NCI-H1436 (cell line): Measurements from ENCODE around the gene PCDHA5.
A peak's percentile ranks its signal among the peaks of the same experiment; 100 is the strongest.
"Not testable (repeated sequence)": the region's sequence is repeated elsewhere in the genome, so short reads cannot be mapped to it uniquely, and the experiment has no call there.

Experiments used
- DNase-seq: peaks from one replicate; lab custom pipeline; 2025; lab: John Stamatoyannopoulos, UW

Gene PCDHA5

DNA sequence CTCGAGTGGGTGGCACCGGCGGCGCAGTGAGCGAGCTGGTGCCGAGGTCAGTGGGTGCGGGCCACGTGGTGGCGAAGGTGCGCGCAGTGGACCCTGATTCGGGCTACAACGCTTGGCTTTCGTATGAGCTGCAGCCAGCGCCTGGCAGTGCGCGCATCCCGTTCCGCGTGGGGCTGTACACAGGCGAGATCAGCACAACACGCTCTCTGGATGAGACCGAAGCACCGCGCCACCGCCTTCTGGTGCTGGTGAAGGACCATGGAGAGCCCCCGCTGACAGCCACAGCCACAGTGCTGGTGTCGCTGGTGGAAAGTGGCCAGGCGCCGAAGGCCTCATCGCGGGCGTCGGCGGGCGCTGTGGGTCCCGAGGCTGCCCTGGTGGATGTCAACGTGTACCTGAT, 2.1 kb downstream of the PCDHA5 start:
- DNase-seq: no peak

DNA sequence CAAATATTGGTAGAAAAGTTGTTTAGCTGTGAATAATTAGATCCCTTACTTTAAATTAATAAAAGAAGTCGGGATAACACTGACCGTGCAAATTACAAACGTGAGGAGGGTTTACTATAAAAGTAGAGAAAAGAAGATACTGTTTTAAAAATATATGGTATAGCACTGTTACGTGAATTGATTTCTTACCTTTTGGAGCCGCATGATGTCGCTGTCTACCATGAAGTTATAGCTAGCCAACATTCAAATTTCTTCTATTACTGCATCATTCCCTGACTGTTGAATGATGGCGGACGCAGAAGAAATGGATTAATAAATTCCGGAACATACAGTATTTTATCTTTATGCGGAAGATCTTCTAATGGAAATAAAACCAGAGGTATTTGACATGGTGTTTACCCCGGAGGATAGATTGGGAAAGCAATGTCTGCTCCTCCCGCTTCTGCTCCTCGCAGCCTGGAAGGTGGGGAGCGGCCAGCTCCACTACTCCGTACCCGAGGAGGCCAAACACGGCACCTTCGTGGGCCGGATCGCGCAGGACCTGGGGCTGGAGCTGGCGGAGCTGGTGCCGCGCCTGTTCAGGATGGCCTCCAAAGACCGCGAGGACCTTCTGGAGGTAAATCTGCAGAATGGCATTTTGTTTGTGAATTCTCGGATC, 6.4 kb downstream of the PCDHA5 start, which contains the start of gene PCDHA6:
PCDHA6 (plus strand) TSS at position 257 of the 658 bp plus-strand sequence; CDS start at position 389, 132 bp downstream.
- no peak for DNase-seq

DNA sequence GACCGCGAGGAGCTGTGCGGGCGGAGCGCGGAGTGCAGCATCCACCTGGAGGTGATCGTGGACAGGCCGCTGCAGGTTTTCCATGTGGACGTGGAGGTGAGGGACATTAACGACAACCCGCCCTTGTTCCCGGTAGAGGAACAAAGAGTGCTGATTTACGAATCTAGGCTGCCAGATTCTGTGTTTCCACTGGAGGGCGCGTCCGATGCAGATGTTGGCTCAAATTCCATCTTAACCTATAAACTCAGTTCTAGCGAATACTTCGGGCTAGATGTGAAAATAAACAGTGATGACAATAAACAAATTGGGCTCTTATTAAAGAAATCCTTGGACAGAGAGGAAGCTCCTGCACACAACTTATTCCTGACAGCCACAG, 6.9 kb downstream of the PCDHA5 start:
- DNase-seq: no peak

DNA sequence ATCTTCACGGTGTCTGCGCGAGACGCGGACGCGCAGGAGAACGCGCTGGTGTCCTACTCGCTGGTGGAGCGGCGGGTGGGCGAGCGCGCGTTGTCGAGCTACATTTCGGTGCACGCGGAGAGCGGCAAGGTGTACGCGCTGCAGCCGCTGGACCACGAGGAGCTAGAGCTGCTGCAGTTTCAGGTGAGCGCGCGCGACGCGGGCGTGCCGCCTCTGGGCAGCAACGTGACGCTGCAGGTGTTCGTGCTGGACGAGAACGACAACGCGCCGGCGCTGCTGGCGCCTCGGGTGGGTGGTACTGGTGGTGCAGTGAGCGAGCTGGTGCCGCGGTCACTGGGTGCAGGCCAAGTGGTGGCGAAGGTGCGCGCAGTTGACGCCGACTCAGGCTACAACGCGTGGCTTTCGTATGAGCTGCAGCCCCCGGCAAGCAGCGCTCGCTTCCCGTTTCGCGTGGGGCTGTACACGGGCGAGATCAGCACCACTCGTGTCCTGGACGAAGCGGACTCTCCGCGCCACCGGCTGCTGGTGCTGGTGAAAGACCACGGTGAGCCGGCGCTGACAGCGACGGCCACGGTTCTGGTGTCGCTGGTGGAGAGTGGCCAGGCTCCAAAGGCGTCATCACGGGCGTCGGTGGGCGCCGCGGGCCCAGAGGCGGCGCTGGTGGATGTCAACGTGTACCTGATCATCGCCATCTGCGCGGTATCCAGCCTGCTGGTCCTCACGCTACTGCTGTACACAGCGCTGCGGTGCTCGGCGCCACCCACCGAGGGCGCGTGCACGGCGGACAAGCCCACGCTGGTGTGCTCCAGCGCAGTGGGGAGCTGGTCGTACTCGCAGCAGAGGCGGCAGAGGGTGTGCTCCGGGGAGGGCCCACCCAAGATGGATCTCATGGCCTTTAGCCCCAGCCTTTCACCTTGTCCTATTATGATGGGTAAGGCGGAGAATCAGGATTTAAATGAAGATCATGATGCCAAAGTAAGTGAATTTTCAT, 8.4 kb downstream of the PCDHA5 start:
- not testable (repeated sequence) for DNase-seq

DNA sequence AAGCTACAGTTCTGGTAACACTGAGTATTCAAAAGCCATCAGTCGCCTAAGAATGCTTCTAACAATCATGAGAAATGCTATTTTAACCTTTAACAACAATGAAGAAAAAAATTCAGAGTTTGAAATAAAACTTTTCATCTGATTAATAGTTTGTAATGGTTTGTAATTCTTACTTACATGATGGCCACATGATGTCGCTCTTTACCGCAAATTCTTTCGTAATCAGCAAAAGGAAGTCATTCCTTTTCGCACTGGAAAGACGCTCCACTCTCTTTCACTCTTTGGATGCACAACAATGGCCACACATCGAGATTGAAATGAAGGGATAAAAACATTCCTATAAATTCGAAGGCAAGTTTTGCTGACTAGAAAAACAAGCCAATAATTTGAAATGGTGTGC, 12.6 kb downstream of the PCDHA5 start, which contains the start of gene PCDHA7:
PCDHA7 (plus strand) TSS at position 277 of the 400 bp plus-strand sequence; CDS start at position 392, 115 bp downstream.
- DNase-seq: no peak

DNA sequence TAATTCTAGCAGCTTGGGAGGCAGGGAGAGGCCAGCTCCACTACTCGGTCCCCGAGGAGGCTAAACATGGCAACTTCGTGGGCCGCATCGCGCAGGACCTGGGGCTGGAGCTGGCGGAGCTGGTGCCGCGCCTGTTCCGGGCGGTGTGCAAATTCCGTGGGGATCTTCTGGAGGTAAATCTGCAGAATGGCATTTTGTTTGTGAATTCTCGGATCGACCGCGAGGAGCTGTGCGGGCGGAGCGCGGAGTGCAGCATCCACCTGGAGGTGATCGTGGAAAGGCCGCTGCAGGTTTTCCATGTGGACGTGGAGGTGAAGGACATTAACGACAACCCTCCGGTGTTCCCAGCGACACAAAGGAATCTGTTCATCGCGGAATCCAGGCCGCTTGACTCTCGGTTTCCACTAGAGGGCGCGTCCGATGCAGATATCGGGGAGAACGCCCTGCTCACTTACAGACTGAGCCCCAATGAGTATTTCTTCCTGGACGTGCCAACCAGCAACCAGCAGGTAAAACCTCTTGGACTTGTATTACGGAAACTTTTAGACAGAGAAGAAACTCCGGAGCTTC, 13.1 kb downstream of the PCDHA5 start:
- DNase-seq: not testable (repeated sequence)

DNA sequence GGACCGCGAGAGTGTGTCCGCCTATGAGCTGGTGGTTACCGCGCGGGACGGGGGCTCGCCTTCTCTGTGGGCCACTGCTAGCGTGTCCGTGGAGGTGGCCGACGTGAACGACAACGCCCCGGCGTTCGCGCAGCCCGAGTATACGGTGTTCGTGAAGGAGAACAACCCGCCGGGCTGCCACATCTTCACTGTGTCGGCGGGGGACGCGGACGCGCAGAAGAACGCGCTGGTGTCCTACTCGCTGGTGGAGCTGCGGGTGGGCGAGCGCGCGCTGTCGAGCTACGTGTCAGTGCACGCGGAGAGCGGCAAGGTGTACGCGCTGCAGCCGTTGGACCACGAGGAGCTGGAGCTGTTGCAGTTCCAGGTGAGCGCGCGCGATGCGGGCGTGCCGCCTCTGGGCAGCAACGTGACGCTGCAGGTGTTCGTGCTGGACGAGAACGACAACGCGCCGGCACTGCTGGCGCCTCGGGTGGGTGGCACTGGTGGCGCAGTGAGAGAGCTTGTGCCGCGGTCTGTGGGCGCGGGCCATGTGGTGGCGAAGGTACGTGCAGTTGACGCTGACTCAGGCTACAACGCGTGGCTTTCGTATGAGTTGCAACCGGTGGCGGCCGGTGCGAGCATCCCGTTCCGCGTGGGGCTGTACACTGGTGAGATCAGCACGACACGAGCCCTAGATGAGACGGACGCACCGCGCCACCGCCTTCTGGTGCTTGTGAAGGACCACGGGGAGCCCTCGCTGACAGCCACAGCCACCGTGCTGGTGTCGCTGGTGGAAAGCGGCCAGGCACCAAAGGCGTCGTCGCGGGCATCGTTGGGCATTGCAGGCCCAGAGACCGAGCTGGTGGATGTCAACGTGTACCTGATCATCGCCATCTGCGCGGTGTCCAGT, 14.5 kb downstream of the PCDHA5 start:
- DNase-seq: no peak

DNA sequence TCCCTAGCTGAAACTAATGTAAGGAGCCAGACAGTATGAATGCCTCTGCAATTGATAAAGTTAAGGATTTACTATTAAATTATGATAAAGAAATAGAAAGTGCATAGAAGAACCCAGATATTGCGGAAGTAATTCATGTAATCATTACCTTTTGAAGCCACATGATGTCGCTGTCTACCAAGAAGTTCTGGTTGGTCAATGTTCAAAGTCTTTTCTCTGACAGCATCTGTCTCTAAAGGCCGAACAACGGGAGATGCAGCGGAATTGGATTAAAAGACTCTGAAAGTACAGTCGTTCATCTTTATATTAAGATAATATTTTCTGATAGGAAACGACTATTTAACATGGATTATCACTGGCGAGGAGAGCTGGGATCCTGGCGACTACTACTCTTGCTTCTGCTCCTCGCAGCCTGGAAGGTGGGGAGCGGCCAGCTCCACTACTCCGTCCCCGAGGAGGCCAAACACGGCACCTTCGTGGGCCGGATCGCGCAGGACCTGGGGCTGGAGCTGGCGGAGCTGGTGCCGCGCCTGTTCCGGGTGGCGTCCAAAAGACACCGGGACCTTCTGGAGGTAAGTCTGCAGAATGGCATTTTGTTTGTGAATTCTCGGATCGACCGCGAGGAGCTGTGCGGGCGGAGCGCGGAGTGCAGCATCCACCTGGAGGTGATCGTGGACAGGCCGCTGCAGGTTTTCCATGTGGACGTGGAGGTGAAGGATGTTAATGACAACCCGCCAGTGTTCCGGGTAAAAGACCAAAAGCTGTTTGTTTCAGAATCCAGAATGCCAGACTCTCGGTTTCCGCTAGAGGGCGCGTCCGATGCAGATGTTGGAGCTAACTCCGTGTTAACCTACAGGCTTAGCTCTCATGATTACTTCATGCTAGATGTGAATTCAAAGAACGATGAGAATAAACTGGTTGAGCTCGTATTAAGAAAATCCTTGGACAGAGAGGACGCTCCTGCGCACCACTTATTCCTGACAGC, 19.9 kb downstream of the PCDHA5 start, which contains the start of gene PCDHA8:
PCDHA8 (plus strand) TSS at position 210 of the 985 bp plus-strand sequence; CDS start at position 345, 135 bp downstream.
- DNase-seq: no peak

DNA sequence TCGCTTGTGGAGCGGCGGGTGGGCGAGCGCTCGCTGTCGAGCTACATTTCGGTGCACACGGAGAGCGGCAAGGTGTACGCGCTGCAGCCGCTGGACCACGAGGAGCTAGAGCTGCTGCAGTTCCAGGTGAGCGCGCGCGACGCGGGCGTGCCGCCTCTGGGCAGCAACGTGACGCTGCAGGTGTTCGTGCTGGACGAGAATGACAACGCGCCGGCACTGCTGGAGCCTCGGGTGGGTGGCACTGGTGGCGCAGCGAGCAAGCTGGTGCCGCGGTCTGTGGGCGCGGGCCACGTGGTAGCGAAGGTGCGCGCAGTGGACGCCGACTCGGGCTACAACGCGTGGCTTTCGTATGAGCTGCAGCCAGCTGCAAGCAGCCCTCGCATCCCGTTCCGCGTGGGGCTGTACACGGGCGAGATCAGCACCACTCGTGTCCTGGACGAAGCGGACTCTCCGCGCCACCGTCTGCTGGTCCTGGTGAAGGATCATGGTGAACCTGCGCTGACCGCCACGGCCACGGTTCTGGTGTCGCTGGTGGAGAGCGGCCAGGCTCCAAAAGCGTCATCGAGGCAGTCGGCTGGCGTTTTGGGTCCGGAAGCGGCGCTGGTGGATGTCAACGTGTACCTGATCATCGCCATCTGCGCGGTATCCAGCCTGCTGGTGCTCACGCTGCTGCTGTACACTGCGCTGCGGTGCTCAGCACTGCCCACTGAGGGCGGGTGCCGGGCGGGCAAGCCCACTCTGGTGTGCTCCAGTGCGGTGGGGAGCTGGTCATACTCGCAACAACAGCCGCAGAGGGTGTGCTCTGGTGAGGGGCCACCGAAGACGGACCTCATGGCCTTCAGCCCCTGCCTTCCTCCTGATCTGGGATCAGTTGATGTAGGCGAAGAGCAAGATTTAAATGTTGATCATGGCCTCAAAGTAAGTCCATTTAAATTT, 21.7 kb downstream of the PCDHA5 start:
- DNase-seq: no peak

DNA sequence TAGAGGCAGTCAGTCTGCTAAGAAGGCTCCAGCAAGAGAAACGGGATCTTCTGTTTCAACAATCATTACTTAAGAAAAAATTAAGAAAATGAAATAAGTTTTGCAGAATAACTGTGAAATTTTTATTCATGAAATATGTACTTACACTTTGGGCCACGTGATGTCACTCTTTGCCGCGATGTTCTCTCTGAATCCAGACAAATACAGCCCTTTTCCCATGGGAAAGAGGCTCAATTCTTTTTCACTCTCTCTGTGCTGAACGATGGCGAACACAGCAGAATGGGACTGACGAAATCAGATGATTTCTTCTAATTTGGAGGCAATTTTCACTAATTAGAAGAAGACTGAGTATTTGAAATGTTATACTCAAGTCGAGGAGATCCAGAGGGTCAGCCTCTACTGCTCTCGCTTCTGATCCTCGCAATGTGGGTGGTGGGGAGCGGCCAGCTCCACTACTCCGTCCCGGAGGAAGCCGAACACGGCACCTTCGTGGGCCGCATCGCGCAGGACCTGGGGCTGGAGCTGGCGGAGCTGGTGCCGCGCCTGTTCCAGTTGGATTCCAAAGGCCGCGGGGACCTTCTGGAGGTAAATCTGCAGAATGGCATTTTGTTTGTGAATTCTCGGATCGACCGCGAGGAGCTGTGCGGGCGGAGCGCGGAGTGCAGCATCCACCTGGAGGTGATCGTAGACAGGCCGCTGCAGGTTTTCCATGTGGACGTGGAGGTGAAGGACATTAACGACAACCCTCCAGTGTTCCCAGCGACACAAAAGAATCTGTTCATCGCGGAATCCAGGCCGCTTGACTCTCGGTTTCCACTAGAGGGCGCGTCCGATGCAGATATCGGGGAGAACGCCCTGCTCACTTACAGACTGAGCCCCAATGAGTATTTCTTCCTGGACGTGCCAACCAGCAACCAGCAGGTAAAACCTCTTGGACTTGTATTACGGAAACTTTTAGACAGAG, 27.0 kb downstream of the PCDHA5 start, which contains the start of gene PCDHA9:
PCDHA9 (plus strand) TSS at position 244 of the 964 bp plus-strand sequence; CDS start at position 358, 114 bp downstream.
- DNase-seq: peak; percentile 67

DNA sequence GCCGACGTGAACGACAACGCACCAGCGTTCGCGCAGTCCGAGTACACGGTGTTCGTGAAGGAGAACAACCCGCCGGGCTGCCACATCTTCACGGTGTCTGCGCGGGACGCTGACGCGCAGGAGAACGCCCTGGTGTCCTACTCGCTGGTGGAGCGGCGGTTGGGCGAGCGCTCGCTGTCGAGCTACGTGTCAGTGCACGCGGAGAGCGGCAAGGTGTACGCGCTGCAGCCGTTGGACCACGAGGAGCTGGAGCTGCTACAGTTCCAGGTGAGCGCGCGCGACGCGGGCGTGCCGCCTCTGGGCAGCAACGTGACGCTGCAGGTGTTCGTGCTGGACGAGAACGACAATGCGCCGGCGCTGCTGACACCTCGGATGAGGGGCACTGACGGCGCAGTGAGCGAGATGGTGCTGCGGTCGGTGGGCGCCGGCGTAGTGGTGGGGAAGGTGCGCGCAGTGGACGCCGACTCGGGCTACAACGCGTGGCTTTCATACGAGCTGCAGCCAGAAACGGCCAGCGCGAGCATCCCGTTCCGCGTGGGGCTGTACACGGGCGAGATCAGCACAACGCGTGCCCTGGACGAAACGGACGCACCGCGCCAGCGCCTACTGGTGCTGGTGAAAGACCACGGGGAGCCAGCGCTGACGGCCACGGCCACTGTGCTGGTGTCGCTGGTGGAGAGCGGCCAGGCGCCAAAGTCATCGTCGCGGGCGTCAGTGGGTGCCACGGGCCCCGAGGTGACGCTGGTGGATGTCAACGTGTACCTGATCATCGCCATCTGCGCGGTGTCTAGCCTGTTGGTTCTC, 28.6 kb downstream of the PCDHA5 start:
- DNase-seq: not testable (repeated sequence)

DNA sequence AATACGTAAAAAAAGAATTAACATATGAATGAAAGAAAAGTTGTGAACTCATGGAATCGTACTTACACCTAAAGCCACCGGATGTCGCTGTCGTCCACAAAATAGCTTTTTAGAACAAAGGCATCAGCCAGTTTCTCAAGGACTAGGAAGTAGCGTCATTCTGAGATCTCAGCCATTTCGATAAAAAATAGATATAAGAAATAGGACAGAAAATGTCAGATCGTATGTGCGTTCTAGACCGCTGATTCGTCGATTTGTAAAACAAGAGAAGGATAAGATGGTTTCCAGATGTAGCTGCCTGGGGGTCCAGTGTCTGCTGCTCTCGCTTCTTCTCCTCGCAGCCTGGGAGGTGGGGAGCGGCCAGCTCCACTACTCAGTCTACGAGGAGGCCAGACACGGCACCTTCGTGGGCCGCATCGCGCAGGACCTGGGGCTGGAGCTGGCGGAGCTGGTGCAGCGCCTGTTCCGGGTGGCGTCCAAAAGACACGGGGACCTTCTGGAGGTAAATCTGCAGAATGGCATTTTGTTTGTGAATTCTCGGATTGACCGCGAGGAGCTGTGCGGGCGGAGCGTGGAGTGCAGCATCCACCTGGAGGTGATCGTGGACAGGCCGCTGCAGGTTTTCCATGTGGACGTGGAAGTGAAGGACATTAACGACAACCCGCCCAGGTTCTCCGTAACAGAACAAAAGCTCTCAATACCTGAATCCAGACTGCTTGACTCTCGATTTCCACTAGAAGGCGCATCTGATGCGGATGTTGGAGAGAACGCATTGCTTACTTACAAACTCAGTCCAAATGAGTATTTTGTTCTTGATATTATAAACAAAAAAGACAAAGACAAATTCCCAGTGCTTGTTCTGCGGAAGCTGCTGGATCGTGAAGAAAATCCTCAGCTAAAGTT, 34.6 kb downstream of the PCDHA5 start, which contains the start of gene PCDHA10:
PCDHA10 (plus strand) TSS at position 126 of the 903 bp plus-strand sequence; CDS start at position 278, 152 bp downstream.
- no peak for DNase-seq

DNA sequence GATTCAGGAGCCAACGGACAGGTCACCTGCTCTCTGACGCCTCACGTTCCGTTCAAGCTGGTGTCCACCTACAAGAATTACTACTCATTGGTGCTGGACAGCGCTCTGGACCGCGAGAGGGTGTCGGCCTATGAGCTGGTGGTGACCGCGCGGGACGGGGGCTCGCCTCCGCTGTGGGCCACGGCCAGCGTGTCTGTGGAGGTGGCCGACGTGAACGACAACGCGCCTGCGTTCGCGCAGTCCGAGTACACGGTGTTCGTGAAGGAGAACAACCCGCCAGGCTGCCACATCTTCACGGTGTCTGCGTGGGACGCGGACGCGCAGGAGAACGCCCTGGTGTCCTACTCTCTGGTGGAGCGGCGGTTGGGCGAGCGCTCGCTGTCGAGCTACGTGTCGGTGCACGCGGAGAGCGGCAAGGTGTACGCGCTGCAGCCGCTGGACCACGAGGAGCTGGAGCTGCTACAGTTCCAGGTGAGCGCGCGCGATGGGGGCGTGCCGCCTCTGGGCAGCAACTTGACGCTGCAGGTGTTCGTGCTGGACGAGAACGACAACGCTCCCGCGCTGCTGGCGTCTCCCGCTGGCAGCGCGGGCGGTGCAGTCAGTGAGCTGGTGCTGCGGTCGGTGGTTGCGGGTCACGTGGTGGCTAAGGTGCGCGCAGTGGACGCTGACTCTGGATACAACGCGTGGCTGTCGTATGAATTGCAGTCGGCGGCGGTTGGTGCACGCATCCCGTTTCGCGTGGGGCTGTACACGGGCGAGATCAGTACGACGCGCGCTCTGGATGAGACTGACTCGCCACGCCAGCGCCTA, 36.0 kb downstream of the PCDHA5 start:
- no peak for DNase-seq

DNA sequence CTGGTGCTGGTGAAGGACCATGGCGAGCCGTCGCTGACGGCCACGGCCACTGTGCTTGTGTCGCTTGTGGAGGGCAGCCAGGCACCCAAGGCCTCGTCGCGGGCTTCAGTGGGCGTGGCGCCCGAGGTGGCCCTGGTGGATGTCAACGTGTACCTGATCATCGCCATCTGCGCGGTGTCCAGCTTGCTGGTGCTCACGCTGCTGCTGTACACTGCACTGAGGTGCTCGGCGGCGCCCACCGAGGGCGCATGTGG, 36.5 kb downstream of the PCDHA5 start:
- no peak for DNase-seq
